ENCODE measurements around the gene C2orf68.
"Not testable (repeated sequence)": the region's sequence is repeated elsewhere in the genome, so short reads cannot be mapped to it uniquely, and the experiment has no call there.

C2orf68 gene

DNA sequence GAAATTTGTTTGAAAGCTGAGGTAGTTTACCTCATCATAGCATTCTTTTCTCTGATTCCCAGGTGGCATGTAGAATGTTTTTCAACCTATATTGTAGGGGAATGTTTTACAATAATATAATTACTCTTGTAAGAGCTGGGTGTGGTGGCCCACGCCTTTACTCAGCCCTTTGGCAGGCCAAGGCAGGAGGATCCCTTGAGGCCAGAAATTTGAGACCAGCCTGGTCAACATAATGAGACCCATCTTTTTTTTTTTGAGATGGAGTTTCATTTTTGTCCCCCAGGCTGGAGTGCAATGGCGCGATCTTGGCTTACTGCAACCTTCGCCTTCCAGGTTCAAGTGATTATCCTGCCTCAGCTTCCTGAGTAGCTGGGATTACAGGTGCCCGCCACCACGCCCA lies 7.8 kb upstream of the C2orf68 start:
- Histone ChIP-seq H3K27me3 (ENCODE audit: control insufficient read depth, insufficient read depth, low read length) (no peaks in the 10 kb centered on the region), H3K36me3 (ENCODE audit: control insufficient read depth, insufficient read depth, low read length) (peaks cover 22% of the 10 kb centered on the region), H3K27ac (ENCODE audit: low read depth, low read length) (no peak overlapping the region), H3K9ac (ENCODE audit: low read length) (no peak overlapping the region), H3K4me1 (ENCODE audit: control insufficient read depth, insufficient read depth, low read length) (peaks cover 3% of the 10 kb centered on the region), H3K4me3 (ENCODE audit: low read length) (no peak overlapping the region)

DNA sequence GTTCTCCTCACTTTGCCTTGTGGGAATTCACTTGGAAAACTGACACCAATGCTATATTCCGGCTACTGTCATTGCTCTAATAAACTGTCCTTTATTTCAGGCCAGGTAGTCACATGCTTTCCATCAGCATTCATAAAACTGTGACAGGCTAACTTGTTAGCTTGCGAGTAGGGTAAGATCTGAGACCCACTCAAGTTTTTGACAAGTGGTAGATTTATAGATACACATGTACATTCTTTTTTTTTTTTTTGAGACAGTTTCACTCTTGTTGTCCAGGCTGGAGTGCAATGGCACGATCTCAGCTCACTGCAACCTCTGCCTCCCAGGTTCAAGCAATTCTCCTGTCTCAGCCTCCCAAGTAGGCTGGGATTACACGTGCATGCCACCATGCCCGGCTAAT lies 5.9 kb upstream of the C2orf68 start:
- H3K4me1 ChIP-seq (ENCODE audit: control insufficient read depth, insufficient read depth, low read length); H3K9ac ChIP-seq (ENCODE audit: low read length); H3K27ac ChIP-seq (ENCODE audit: low read depth, low read length); H3K27me3 ChIP-seq (ENCODE audit: control insufficient read depth, insufficient read depth, low read length); H3K36me3 ChIP-seq (ENCODE audit: control insufficient read depth, insufficient read depth, low read length): not testable (repeated sequence)
- H3K4me3 ChIP-seq (ENCODE audit: low read length) = peak overlapping the region; percentile 13

DNA sequence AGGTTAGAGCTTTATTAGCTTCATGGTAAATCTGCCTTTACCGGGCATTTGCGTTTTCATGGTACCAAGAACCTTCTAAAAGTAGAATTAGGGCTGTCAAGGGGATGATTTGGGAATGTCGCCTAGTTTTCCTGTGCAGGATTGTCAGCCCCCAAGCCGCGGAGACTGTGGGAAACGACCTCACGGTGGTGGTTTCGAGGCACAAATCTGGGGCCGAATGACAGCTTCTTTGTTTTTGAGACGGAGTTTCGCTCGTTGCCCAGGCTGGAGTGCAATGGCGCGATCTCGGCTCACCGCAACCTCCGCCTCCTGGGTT lies 3.5 kb upstream of the C2orf68 start:
- Histone ChIP-seq H3K9ac (ENCODE audit: low read length) (no peak overlapping the region), H3K27ac (ENCODE audit: low read depth, low read length) (peak overlapping the region; percentile 86), H3K4me3 (ENCODE audit: low read length) (peak overlapping the region; percentile 88), H3K36me3 (ENCODE audit: control insufficient read depth, insufficient read depth, low read length) (no peaks in the 10 kb centered on the region), H3K4me1 (ENCODE audit: control insufficient read depth, insufficient read depth, low read length) (peaks cover 10% of the 10 kb centered on the region), H3K27me3 (ENCODE audit: control insufficient read depth, insufficient read depth, low read length) (no peaks in the 10 kb centered on the region)

DNA sequence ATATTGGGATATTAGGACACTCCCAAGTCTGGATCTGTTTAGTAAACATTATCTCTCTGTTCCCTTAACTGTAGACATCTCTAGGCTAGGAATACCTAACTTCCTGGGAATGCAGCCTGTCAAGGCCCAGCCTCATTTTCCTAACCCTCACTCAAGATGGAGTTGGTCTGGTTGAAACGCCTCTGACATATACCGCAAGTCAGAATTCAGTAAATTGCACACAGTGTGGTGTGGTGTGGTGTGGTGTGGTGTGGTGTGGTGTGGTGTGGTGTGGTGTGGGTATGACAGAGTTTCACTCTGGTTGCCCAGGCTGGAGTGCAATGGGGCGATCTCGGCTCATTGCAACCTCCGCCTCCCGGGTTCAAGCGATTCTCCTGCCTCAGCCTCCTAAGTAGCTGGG lies 2.9 kb upstream of the C2orf68 start:
- not testable (repeated sequence) for H3K27ac ChIP-seq (ENCODE audit: low read depth, low read length); H3K9ac ChIP-seq (ENCODE audit: low read length); H3K4me3 ChIP-seq (ENCODE audit: low read length); H3K36me3 ChIP-seq (ENCODE audit: control insufficient read depth, insufficient read depth, low read length); H3K27me3 ChIP-seq (ENCODE audit: control insufficient read depth, insufficient read depth, low read length)
- peaks cover 11% of the 10 kb centered on the region for H3K4me1 ChIP-seq (ENCODE audit: control insufficient read depth, insufficient read depth, low read length)

DNA sequence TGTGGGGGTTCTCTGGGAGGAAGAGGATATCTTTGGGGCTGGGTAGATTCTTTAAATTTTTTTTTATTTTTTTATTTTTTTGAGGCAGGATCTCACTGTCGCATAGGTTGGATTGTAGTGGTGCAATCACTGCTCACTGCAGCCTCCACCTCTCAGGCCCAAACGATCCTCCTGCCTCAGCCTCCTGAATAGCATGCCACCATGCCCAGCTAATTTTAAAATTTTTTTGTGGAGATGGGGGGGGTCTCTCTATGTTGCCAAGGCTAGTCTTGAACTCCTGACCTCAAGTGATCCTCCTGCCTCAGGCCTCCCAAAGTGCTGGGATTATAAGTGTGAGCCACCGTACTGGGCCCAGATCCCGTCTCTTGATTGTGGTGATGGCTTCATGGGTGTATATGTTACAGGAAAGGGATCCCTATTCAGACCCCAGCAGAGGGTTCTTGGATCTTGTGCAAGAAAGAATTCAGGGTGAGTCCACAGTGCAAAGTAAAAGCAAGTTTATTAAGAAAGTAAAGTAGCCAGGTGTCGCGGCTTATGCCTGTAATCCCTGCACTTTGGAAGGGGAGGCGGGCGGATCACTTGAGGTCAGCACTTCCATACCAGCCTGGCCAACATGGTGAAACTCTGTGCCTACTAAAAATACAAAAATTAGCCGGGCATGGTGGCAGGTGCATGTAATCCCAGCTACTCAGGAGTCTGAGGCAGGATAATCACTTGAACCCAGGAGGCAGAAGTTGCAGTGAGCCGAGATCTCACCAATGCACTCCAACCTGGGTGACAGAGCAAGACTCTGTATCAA lies 2.0 kb upstream of the C2orf68 start:
- no peak overlapping the region for H3K9ac ChIP-seq (ENCODE audit: low read length)
- H3K4me3 ChIP-seq (ENCODE audit: low read length) = no peak overlapping the region
- no peaks in the 10 kb centered on the region for H3K27me3 ChIP-seq (ENCODE audit: control insufficient read depth, insufficient read depth, low read length)
- H3K27ac ChIP-seq (ENCODE audit: low read depth, low read length) = no peak overlapping the region
- peaks cover 4% of the 10 kb centered on the region for H3K36me3 ChIP-seq (ENCODE audit: control insufficient read depth, insufficient read depth, low read length)
- H3K4me1 ChIP-seq (ENCODE audit: control insufficient read depth, insufficient read depth, low read length) = peaks cover 11% of the 10 kb centered on the region

DNA sequence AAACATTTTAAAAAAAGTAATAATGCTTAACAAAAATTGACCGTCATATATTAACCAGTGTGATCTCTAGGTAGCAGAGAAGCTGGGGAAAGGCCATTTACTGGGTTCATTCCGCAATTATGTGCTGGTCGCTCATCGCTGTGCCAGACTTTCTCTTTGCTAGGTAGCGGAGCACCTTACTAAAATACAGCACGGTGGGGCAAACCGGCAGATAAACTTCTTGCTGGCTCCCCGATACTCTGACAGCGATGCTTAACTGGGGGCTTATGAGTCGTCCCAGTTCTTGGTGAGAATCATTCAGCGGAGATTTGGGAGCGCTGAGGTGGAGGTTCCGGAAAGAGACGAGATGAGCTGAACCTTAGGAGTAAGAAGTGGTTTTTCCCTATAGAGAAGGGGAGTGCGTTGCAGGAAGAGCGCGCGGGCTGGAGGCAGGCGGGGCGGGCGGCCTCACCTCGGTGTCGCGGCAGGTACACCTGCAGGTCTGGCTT lies 605 bp downstream of the C2orf68 start:
- peak overlapping the region; percentile 66 for H3K4me3 ChIP-seq (ENCODE audit: low read length)
- H3K27me3 ChIP-seq (ENCODE audit: control insufficient read depth, insufficient read depth, low read length) = no peaks in the 10 kb centered on the region
- H3K27ac ChIP-seq (ENCODE audit: low read depth, low read length) = peak overlapping the region; percentile 73
- H3K36me3 ChIP-seq (ENCODE audit: control insufficient read depth, insufficient read depth, low read length) = peaks cover 7% of the 10 kb centered on the region
- H3K9ac ChIP-seq (ENCODE audit: low read length) = peak overlapping the region; percentile 16
- H3K4me1 ChIP-seq (ENCODE audit: control insufficient read depth, insufficient read depth, low read length) = peaks cover 9% of the 10 kb centered on the region

DNA sequence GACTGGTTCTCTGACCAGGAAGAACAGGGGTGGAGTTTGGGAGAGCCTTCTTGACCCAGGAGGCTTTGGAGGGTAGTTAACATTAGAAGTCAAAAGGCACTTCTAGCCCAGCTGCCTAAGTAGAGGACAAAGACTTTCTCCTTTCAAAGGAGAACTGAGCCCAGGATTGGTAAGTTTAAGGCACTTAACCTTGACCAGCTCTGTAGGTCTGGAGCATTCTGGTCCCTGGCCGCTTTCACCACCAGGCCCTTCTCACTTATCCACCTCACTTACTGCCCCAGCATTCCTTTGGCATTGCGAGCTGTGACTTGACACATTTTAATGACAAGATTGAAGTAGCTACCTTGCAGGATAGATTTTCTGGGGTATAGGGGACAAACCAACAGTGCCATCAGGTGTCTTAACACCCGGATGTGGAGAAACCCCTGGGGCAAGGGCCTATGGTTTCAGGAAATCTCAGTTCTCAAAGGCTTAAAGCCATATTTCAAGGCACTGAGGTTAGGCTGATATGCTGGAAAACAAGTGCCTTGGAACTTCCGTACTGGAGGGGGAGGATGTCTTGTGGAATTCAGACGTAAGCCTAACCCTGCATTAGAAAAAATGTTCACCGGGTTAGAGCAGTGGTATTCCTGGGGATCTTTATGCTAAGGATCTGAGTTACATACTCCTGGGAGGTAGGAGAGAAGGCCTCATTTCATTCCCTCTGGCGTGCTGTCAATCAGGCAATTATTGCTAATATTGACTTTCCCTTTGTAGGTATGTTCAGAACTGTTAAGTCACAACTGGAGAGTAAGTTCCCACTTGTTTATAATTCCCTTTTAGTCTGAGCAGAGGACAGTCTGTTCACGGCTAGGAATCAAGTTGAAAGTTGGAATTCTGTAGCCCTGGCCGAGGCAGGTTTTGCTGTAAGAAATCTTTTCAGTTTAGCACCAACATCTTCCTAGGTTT lies 4.3 kb downstream of the C2orf68 start:
- peaks cover 7% of the 10 kb centered on the region for H3K36me3 ChIP-seq (ENCODE audit: control insufficient read depth, insufficient read depth, low read length)
- no peaks in the 10 kb centered on the region for H3K27me3 ChIP-seq (ENCODE audit: control insufficient read depth, insufficient read depth, low read length)
- no peak overlapping the region for H3K27ac ChIP-seq (ENCODE audit: low read depth, low read length)
- H3K4me1 ChIP-seq (ENCODE audit: control insufficient read depth, insufficient read depth, low read length) = peaks cover 20% of the 10 kb centered on the region
- no peak overlapping the region for H3K9ac ChIP-seq (ENCODE audit: low read length)
- no peak overlapping the region for H3K4me3 ChIP-seq (ENCODE audit: low read length)

DNA sequence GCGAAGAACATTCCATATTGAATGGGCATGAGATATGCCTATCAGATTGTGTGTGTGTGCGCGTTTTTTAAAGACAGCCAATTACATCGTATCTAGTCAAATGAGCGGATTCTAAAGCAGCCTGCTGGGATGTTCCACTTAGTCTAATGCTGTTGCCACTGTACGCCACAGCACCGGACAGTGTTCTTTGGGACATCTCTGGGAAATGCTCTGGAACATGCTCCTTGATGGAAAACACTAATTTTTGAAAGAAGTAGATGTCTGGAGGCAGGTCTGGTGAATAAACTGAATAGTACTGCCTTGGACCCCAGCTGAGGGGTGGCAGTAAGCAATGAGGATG lies 5.8 kb downstream of the C2orf68 start:
- Histone ChIP-seq H3K4me1 (ENCODE audit: control insufficient read depth, insufficient read depth, low read length) (peaks cover 16% of the 10 kb centered on the region), H3K9ac (ENCODE audit: low read length) (no peak overlapping the region), H3K4me3 (ENCODE audit: low read length) (no peak overlapping the region), H3K36me3 (ENCODE audit: control insufficient read depth, insufficient read depth, low read length) (peaks cover 7% of the 10 kb centered on the region), H3K27ac (ENCODE audit: low read depth, low read length) (no peak overlapping the region), H3K27me3 (ENCODE audit: control insufficient read depth, insufficient read depth, low read length) (no peaks in the 10 kb centered on the region)

DNA sequence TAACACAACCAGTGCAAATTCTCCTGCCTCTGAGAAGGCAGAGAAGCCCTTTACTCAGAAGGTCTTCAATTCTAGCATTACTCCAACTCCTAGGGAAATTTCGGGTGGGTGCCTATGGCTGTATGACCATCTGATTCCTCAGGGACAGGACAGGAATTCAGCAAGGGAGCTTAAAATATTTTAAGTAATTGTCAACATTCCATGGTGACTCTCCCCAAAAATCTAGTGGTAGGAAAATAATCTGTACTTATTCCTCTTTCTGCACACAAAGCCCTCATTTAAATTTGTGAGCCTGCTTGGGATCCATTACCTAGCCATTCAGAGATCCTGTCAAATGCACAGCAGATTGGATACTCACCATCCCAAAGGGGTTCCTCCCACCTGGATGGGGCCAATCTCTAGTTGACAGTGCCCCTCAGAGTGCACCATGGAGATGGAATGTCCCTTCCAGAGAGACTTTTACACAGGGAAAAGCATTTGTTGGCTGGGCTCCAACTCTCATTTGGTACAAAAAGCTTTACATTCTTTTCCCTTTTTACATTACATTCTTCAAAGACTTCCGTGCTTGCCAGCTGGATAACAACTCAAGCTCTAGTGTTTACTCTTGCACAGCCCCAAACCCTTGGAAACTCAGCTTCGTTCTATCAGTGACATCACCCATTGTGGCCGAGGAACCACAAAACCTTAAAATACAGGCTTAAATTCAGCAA lies 6.3 kb downstream of the C2orf68 start:
- Histone ChIP-seq H3K36me3 (ENCODE audit: control insufficient read depth, insufficient read depth, low read length) (peaks cover 7% of the 10 kb centered on the region), H3K9ac (ENCODE audit: low read length) (no peak overlapping the region), H3K27ac (ENCODE audit: low read depth, low read length) (no peak overlapping the region), H3K27me3 (ENCODE audit: control insufficient read depth, insufficient read depth, low read length) (no peaks in the 10 kb centered on the region), H3K4me3 (ENCODE audit: low read length) (no peak overlapping the region), H3K4me1 (ENCODE audit: control insufficient read depth, insufficient read depth, low read length) (peaks cover 14% of the 10 kb centered on the region)

DNA sequence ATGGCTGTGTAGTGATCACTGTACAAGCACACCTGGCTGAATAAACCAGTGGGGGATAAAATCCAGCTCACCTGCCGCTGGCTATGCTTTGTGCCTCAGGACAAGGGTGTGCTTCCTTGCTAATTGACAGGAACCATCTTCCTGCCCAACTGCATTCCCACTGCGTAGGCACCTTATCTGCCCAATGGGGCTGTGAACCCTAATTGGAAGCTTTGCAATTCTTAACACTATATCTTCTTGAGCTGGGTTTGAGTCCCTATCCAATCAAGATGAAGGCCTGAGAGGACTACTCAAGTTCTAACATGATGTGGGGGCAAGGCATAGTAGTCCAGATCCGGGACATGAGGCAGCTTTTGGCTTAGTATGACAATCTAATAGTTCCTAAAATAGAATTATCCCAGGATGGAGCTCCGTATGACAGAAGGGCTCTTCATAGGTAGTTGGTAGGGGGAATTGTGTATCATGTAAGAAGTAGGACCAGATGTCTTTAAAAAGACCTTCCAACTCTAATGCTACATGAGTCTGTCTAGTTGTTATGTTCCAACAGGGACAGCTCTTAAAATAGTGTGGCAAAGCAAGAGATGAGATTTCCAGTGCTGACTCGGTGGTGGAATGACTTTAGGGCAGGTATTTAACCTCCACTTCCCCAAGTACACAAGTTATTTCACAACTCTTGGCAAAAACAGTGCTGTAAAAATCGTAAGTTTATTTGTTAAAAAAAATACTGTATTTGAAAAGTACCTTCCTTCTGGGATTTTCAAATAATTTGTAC lies 7.1 kb downstream of the C2orf68 start:
- H3K4me1 ChIP-seq (ENCODE audit: control insufficient read depth, insufficient read depth, low read length) = peaks cover 11% of the 10 kb centered on the region
- no peak overlapping the region for H3K9ac ChIP-seq (ENCODE audit: low read length)
- H3K27me3 ChIP-seq (ENCODE audit: control insufficient read depth, insufficient read depth, low read length) = no peaks in the 10 kb centered on the region
- peaks cover 7% of the 10 kb centered on the region for H3K36me3 ChIP-seq (ENCODE audit: control insufficient read depth, insufficient read depth, low read length)
- no peak overlapping the region for H3K27ac ChIP-seq (ENCODE audit: low read depth, low read length)
- H3K4me3 ChIP-seq (ENCODE audit: low read length) = peak overlapping the region; percentile 19

DNA sequence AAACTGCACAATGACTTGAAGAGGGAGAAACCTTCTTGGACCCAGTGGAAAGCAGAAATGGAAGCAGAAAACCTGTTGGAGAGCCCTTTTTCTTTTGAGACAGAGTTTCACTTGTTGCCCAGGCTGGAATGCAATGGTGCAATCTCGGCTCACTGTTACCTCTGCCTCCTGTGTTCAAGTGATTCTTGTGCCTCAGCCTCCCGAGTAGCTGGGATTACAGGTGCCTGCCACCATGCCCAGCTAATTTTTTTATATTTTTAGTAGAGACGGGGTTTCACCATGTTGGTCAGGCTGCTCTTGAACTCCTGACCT lies 7.8 kb downstream of the C2orf68 start:
- H3K4me3 ChIP-seq (ENCODE audit: low read length) = peak overlapping the region; percentile 17
- not testable (repeated sequence) for H3K36me3 ChIP-seq (ENCODE audit: control insufficient read depth, insufficient read depth, low read length); H3K27ac ChIP-seq (ENCODE audit: low read depth, low read length); H3K27me3 ChIP-seq (ENCODE audit: control insufficient read depth, insufficient read depth, low read length); H3K9ac ChIP-seq (ENCODE audit: low read length)
- peaks cover 11% of the 10 kb centered on the region for H3K4me1 ChIP-seq (ENCODE audit: control insufficient read depth, insufficient read depth, low read length)
